DLD1 (cell line): ENCODE results near the gene SRD5A2.

Source experiments
- in situ Hi-C: cut with HindIII; loops from 2 replicates; pipeline ENCODE4 v1.10.0; 2017; ENCODE audit warnings: low sequenced_read_pairs

SRD5A2 gene

GRCh38 chr2:31580321-31581117 is at the start of gene SRD5A2:
Gene SRD5A2 (minus strand): TSS chr2:31580938. CDS start chr2:31580900, 38 bp downstream.
- in situ Hi-C loops: no loop called here

- in situ Hi-C loops: no loop called here
Measured at GRCh38 chr2:31606509-31606908, 25.8 kb upstream of the SRD5A2 start.

- in situ Hi-C loops: no loop called here
Measured at GRCh38 chr2:31598694-31599093, 18.0 kb upstream of the SRD5A2 start.

- in situ Hi-C loops: no loop called here
Measured at GRCh38 chr2:31586230-31586629, 5.5 kb upstream of the SRD5A2 start.

- in situ Hi-C loops: no loop called here
Measured at GRCh38 chr2:31581124-31581795, 522 bp upstream of the SRD5A2 start.

GRCh38 chr2:31579996-31580320 is 780 bp downstream of the SRD5A2 start:
- in situ Hi-C loops: no loop called here

GRCh38 chr2:31578316-31578715 is 2.4 kb downstream of the SRD5A2 start:
- in situ Hi-C loops: no loop called here

GRCh38 chr2:31577143-31577542 is 3.6 kb downstream of the SRD5A2 start:
- in situ Hi-C loops: no loop called here

GRCh38 chr2:31568585-31569201 is 12.0 kb downstream of the SRD5A2 start:
- in situ Hi-C loops: no loop called here

- in situ Hi-C loops: no loop called here
Measured at GRCh38 chr2:31567679-31568078, 13.1 kb downstream of the SRD5A2 start.

- in situ Hi-C loops: no loop called here
Measured at GRCh38 chr2:31563273-31563839, 17.4 kb downstream of the SRD5A2 start.

- in situ Hi-C loops: no loop called here
Measured at GRCh38 chr2:31561823-31562222, 18.9 kb downstream of the SRD5A2 start.

GRCh38 chr2:31558401-31559295 is 22.1 kb downstream of the SRD5A2 start:
- in situ Hi-C loops: no loop called here

- in situ Hi-C loops: no loop called here
Measured at GRCh38 chr2:31556940-31557339, 23.8 kb downstream of the SRD5A2 start.

GRCh38 chr2:31555967-31556706 is 24.6 kb downstream of the SRD5A2 start:
- in situ Hi-C loops: no loop called here

- in situ Hi-C loops: no loop called here
Measured at GRCh38 chr2:31553362-31553761, 27.4 kb downstream of the SRD5A2 start.

GRCh38 chr2:31547485-31547884 is 33.3 kb downstream of the SRD5A2 start:
- in situ Hi-C loops: no loop called here

- in situ Hi-C loops: no loop called here
Measured at GRCh38 chr2:31541853-31542252, 38.9 kb downstream of the SRD5A2 start.

- in situ Hi-C loops: no loop called here
Measured at GRCh38 chr2:31539505-31539904, 41.2 kb downstream of the SRD5A2 start.

- in situ Hi-C loops: no loop called here
Measured at GRCh38 chr2:31535768-31536167, 45.0 kb downstream of the SRD5A2 start.
